ENCODE data around the gene LRRC47.

DNA sequence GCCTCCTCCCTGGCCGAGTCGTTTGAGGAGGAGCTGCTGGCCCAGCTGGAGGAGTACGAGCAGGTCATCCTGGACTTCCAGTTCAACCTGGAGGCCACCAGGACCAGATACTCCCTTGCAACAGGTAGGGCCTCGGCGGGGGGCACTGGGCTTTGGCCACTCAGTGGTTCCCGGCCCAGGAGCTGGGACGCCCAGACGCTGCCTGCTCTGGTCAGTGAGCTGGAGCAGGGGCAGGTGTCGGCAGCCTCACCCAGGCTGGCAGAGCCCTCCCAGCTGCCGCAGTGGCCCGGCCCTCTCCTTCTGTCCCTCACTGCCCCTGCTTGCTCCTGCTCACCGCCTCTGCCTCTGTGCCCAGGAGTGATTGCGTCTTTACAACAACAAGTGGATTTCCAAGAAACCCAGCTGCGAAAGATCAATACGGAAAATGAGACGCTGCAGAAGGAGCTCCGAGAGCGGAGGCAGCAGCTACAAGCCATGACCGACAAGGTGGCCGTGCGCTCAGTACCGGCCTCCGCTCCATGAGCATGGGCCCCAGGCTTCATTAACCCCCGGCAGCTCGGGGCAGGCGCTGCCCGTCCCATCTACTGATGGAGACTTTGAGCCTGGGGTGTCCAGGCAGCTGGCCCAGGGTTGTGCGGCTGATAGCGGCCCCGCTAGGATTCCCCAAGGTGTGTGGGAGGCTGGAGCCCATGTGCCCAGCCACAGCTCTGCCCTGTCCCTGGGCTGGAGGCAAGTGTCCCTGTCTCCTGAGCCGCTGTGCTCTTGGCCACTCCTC is 32.8 kb downstream of the LRRC47 start:
- TF ChIP-seq, protein P1, sequence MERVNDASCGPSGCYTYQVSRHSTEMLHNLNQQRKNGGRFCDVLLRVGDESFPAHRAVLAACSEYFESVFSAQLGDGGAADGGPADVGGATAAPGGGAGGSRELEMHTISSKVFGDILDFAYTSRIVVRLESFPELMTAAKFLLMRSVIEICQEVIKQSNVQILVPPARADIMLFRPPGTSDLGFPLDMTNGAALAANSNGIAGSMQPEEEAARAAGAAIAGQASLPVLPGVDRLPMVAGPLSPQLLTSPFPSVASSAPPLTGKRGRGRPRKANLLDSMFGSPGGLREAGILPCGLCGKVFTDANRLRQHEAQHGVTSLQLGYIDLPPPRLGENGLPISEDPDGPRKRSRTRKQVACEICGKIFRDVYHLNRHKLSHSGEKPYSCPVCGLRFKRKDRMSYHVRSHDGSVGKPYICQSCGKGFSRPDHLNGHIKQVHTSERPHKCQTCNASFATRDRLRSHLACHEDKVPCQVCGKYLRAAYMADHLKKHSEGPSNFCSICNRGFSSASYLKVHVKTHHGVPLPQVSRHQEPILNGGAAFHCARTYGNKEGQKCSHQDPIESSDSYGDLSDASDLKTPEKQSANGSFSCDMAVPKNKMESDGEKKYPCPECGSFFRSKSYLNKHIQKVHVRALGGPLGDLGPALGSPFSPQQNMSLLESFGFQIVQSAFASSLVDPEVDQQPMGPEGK (CRISPR knock-in tag; IDR thresholded peaks at IDR 0.05; ENCODE audit: borderline replicate concordance) = no peak
- TF ChIP-seq TCF4 (CRISPR knock-in tag; IDR thresholded peaks at IDR 0.05; ENCODE audit: borderline replicate concordance) (no peak), ZFP30 (CRISPR knock-in tag; IDR thresholded peaks at IDR 0.05) (no peak), ESRRG (CRISPR knock-in tag; IDR thresholded peaks at IDR 0.05) (no peak), ISL1 (CRISPR knock-in tag; IDR thresholded peaks at IDR 0.05) (no peak), RARB (CRISPR knock-in tag; IDR thresholded peaks at IDR 0.05) (no peak)

Measured in SK-N-SH treated with all-trans-retinoic acid at 6 μM for 48 hours (cell line).